Neutrophil (primary cell): Measurements from ENCODE around the gene ITPKC.

Source experiments
- H3K27ac ChIP-seq: fragments of 200-600 bp; sonication (generic); 2 replicates; pipeline ENCODE4 v1.5.1; 2016; ENCODE audit warnings: mild to moderate bottlenecking, moderate library complexity
- H3K27me3 ChIP-seq: fragments of 200-600 bp; sonication (generic); 2 replicates; pipeline ENCODE4 v1.6.0; 2016; ENCODE audit warnings: mild to moderate bottlenecking
- H3K36me3 ChIP-seq: fragments of 200-600 bp; sonication (generic); 2 replicates; pipeline ENCODE4 v1.5.1; 2017
- H3K4me1 ChIP-seq, 2 experiments: fragments of 200-600 bp in 1 of 2; sonication (generic) in 1 of 2; 1 replicate in 1 of 2; 2 replicates in 1 of 2; pipeline versions ENCODE4 v1.5.1 to v1.6.1; 2013 to 2016; ENCODE audit warnings: low read depth in 1 of 2, low read length in 1 of 2, mild to moderate bottlenecking in 1 of 2, moderate library complexity in 1 of 2; ENCODE audit not compliant: control insufficient read depth in 1 of 2, insufficient read depth in 1 of 2
- H3K4me3 ChIP-seq, 2 experiments: fragments of 200-600 bp in 1 of 2; sonication (generic) in 1 of 2; 1 replicate in 1 of 2; 2 replicates in 1 of 2; pipeline ENCODE4 v1.5.1; 2013 to 2016; ENCODE audit warnings: low read depth in 1 of 2, low read length in 1 of 2, mild to moderate bottlenecking in 1 of 2, moderate library complexity in 1 of 2
- H3K9me3 ChIP-seq: fragments of 200-600 bp; sonication (generic); 2 replicates; pipeline ENCODE4 v1.5.1; 2016
- TF ChIP-seq, protein P1 (sequence below): fragments of 200-600 bp; sonication (generic); IDR thresholded peaks from 2 replicates; pipeline ENCODE4 v1.5.1; 2016; ENCODE audit warnings: antibody characterized with exemption

Gene ITPKC

DNA sequence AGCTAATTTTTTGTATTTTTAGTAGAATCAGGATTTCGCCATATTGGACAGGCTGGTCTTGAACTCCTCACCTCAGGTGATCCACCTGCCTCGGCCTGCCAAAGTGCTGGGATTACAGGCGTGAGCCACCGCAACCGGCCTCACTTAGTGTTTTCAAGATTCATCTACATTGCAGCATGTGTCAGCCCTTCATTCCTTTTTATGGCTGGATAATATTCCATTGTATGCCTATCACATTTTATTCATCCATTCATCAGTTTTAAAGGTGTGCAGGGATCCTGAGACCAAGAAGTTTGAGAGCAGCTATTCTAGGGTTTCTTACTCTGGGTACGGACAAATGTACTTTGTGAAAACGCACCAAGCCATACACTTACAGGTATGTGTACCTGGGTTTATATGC is 9.3 kb upstream of the ITPKC start:
- H3K27me3 ChIP-seq, result no peaks in the 10 kb centered on the region
- H3K9me3 ChIP-seq, result no peaks in the 10 kb centered on the region
- TF ChIP-seq, protein P1, sequence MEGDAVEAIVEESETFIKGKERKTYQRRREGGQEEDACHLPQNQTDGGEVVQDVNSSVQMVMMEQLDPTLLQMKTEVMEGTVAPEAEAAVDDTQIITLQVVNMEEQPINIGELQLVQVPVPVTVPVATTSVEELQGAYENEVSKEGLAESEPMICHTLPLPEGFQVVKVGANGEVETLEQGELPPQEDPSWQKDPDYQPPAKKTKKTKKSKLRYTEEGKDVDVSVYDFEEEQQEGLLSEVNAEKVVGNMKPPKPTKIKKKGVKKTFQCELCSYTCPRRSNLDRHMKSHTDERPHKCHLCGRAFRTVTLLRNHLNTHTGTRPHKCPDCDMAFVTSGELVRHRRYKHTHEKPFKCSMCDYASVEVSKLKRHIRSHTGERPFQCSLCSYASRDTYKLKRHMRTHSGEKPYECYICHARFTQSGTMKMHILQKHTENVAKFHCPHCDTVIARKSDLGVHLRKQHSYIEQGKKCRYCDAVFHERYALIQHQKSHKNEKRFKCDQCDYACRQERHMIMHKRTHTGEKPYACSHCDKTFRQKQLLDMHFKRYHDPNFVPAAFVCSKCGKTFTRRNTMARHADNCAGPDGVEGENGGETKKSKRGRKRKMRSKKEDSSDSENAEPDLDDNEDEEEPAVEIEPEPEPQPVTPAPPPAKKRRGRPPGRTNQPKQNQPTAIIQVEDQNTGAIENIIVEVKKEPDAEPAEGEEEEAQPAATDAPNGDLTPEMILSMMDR, result no peak
- H3K27ac ChIP-seq, result no peak overlapping the region
- peaks cover 0 to 8% of the 10 kb centered on the region in 2 experiments for H3K4me1 ChIP-seq
- H3K4me3 ChIP-seq, result no peak overlapping the region
- H3K36me3 ChIP-seq, result peaks cover 84% of the 10 kb centered on the region

DNA sequence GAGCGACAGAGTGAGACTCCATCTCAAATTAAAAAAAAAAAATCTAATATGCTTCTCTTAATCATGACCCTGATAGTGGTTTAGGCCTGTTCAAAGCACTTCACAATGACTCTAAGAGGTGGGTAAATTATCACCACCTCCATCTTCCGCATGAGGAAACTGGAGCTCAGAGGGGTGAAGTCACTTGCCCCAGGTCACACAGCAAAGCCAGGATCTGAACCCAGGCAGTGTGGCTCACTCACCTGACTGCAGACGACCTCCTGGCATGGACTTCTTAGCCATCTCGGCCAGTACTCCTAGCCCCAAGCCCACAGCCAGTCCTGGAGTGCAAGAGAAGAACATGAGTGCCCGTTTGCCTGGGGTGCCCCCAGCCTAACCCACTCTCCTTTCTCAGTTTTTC is 7.1 kb upstream of the ITPKC start:
- H3K4me1 ChIP-seq, result peaks cover 9 to 20% of the 10 kb centered on the region in 2 experiments
- no peaks in the 10 kb centered on the region for H3K27me3 ChIP-seq
- H3K27ac ChIP-seq, result no peak overlapping the region
- H3K36me3 ChIP-seq, result peaks cover 68% of the 10 kb centered on the region
- no peak overlapping the region for H3K4me3 ChIP-seq
- H3K9me3 ChIP-seq, result no peaks in the 10 kb centered on the region
- TF ChIP-seq, protein P1, result no peak

DNA sequence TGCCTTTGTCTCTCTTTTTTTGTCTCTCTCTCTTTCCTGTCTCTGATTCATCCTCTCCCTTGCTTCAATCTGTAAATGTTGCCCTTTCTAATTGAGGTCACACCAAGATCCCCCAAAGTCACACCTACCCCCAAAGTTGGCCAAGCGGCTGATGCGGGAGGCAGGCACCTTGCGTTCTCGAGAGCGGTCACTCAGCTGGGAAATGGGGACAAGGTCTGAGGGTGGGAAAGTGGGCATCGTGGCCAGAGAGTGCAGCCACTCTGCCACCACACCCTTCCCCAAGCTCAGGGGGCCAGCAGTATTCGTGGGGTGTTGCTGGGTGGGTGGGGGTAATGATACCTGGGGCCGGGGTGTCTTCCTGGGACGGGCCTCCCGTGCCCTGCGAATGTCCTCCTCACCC is 3.0 kb upstream of the ITPKC start:
- H3K27me3 ChIP-seq, result no peaks in the 10 kb centered on the region
- peak overlapping the region; percentile 92 for H3K27ac ChIP-seq
- no peaks in the 10 kb centered on the region for H3K9me3 ChIP-seq
- H3K36me3 ChIP-seq, result peaks cover 30% of the 10 kb centered on the region
- TF ChIP-seq, protein P1, result no peak
- H3K4me1 ChIP-seq, result peaks cover 43 to 53% of the 10 kb centered on the region in 2 experiments
- H3K4me3 ChIP-seq, result peak overlapping the region; percentile 76 to 93

DNA sequence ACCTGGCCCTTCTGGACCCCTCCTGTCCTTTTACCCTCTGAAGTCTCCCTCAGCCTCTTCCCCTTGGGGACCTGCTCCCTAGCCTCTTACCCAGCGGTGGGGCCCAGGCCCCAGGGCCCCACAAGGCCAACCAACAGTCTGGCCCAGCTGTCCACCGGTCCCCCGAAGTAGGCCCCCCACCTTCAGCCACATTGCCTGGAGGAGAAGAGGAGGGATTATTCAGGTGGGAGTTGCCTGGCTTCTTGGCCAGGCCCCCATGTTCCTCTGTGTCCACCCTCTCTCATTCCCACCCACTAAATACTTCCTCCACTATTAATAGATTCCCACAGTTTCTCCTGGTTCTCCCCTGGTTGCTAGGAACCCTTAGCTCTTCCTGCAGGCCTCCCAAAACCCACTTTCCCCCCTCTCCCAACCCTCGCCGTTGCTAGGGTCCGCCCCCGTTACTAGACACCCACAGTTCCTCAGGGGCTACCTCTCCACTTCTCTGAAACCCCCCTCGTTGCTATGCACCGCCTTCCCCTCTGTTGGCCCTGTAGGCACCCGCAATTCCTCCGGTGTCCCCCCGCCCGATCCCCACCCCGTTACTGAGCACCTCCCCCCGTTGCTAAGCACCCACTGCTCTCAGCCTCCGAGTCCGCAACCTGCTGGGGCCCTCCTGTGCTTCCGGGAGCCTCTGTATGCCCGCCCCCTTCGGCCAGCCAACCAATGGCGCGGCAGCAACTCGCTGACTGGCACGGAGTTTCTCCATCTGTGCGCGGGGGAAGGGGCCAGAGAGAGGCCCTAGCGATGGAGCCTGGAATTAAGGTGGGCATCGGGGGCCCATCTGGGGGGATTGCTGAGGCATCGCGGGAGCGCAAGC is 2.2 kb upstream of the ITPKC start:
- TF ChIP-seq, protein P1, result peak; percentile 36
- peak overlapping the region; percentile 76 to 93 for H3K4me3 ChIP-seq
- H3K36me3 ChIP-seq, result peaks cover 23% of the 10 kb centered on the region
- peak overlapping the region; percentile 92 for H3K27ac ChIP-seq
- peaks cover 51 to 60% of the 10 kb centered on the region in 2 experiments for H3K4me1 ChIP-seq
- no peaks in the 10 kb centered on the region for H3K27me3 ChIP-seq
- H3K9me3 ChIP-seq, result no peaks in the 10 kb centered on the region

DNA sequence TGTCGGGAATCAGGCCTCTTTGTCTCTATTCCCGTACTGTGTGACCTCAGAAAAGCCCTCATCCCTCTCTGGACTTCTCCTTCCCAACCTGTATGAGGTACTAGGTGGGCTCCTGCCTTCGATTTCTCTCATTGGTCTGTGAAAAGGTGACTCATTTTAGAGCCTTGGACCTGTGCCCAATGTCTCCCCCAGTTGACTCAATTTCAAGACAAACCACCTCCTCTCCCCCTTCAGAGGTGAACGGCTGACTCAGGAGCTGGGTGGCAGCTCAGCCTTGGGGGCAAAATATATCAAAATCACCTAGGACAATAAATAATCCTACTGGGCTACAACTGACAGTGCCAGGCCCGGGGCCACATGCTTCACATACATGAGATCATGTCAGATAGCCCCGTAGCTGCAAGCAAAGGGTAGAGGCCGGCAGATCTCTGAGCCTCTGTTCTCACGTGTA is 856 bp upstream of the ITPKC start:
- H3K27me3 ChIP-seq, result no peaks in the 10 kb centered on the region
- TF ChIP-seq, protein P1, result no peak
- peaks cover 11% of the 10 kb centered on the region for H3K36me3 ChIP-seq
- H3K4me3 ChIP-seq, result peak overlapping the region; percentile 93
- H3K9me3 ChIP-seq, result no peaks in the 10 kb centered on the region
- H3K27ac ChIP-seq, result peak overlapping the region; percentile 92
- peaks cover 62 to 71% of the 10 kb centered on the region in 2 experiments for H3K4me1 ChIP-seq
